Left ventricle myocardium inferior (tissue), 1 donor: ENCODE data around the gene MYCBPAP. TPM values are rescaled to one million over a fixed set of nuclear protein-coding genes. Genes with fewer than 3 reads are reported as not detected.
A peak's percentile ranks its signal among the peaks of the same experiment; 100 is the strongest.

Experiments
- DNase-seq: peaks from one replicate; pipeline ENCODE4 v3.0.0-alpha.2; 2020
- H3K27ac ChIP-seq: fragments of 200-600 bp; replicated peaks from 2 replicates; pipeline ENCODE4 v1.8.0; 2021
- H3K27me3 ChIP-seq: fragments of 200-600 bp; 2 replicates; pipeline ENCODE4 v1.8.0; 2021; ENCODE audit warnings: low read depth
- H3K36me3 ChIP-seq: fragments of 200-600 bp; 2 replicates; pipeline ENCODE4 v1.8.0; 2021
- H3K4me1 ChIP-seq: fragments of 200-600 bp; 2 replicates; pipeline ENCODE4 v1.8.0; 2021
- H3K4me3 ChIP-seq: fragments of 200-600 bp; 2 replicates; pipeline ENCODE4 v1.8.0; 2021; ENCODE audit warnings: mild to moderate bottlenecking, moderate library complexity
- H3K9me3 ChIP-seq: fragments of 200-600 bp; replicated peaks from 2 replicates; pipeline ENCODE4 v1.8.0; 2021
- CTCF ChIP-seq: fragments of 200-600 bp; IDR thresholded peaks from 2 replicates; pipeline ENCODE4 v1.8.0; 2021; ENCODE audit warnings: antibody characterized with exemption, mild to moderate bottlenecking, borderline replicate concordance
- intact Hi-C: fragments of 100-400 bp; cut with micrococcal nuclease; formaldehyde crosslinking; loops from one replicate; pipeline ENCODE4 v1.11.0; 2022
- total RNA-seq: library from RNA; stranded (reverse); fragmentation: NEBNext Ultra II Directional; extraction: Animal tissue kit (Norgen Biotek cat#: 25700); gene quantifications from one replicate; pipeline ENCODE4 v1.2.1, GENCODE V29; 2021
- donor health status: DM: no; HTN: yes; CAD: no; lungs with severe emphysema.

MYCBPAP gene
- total RNA-seq, 1 donor from 2014 or later = 0.82 TPM

- no peak for DNase-seq
- Histone ChIP-seq H3K9me3 (no peaks in the 10 kb centered on the region), H3K27ac (peak overlapping the region; percentile 62), H3K4me1 (peaks cover 31% of the 10 kb centered on the region), H3K27me3 (no peaks in the 10 kb centered on the region), H3K4me3 (no peak overlapping the region), H3K36me3 (no peaks in the 10 kb centered on the region)
- intact Hi-C loops = no loop called here
- TF ChIP-seq CTCF = no peak
Measured at GRCh38 chr17:50517504-50518383, 9.5 kb downstream of the MYCBPAP start.

DNA sequence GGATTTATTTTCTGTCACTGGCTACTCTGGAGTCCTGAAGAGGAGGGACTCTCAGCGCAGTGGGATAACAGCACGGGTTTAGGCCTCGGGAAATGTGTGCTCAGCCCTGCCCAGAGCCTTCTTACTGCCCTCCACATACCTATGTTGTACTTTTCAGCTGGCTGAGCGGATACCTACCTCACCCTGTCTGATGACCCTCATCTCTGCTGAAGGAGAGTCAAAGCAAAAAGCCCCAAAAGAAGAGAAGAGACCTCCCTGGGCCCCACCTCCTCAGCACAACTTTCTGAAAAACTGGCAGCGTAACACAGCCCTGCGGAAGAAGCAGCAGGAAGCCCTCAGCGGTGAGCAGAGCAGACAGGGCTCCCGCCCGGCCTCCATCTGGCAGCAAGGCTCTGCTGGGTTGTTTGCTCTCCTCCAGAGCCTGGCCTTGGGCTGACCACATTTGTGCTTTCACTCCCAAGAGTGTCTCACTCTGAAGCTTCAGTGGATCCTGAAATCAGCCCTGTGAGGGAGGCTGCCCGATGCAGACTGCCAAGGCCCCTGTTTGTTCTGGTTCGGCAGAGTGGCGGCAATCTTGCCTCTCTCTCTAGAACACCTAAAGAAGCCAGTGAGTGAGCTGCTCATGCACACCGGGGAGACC is 10.3 kb downstream of the MYCBPAP start:
- Histone ChIP-seq H3K9me3 (no peaks in the 10 kb centered on the region), H3K4me1 (peaks cover 31% of the 10 kb centered on the region), H3K4me3 (no peak overlapping the region), H3K27ac (peak overlapping the region; percentile 62), H3K27me3 (no peaks in the 10 kb centered on the region), H3K36me3 (no peaks in the 10 kb centered on the region)
- TF ChIP-seq CTCF = no peak
- no peak for DNase-seq
- intact Hi-C loops = no loop called here

DNA sequence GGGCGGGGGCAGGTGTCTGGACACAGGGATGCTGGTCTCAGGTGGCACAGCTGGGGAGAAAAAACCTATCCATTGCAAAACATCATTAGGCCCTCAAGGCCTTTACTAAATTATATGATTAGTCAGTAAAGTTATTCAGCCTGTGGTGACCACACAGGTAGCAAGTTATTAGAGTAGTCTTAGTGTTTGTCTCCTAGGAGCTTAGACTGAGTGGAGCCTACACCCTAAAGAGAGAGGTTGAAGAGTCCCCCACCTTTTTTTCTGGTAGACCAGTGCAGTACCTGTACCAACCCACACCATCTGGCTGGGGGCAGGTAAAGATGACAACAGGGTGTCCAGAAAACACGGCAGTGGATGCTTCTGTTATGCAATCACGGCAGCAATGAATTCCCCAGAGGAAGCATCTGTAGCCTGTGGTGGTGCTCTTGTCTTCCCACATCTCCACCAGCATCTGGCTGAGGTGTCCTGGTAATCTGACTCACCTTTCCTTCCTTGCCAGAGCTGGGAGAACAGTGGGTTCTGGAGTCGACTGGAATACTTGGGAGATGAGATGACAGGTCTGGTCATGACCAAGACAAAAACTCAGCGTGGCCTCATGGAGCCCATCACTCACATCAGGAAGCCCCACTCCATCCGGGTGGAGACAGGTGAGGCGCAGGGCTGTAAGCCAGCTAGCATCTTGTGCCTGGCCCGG is 11.0 kb downstream of the MYCBPAP start:
- no peaks in the 10 kb centered on the region for H3K27me3 ChIP-seq
- H3K27ac ChIP-seq = no peak overlapping the region
- intact Hi-C loops = no loop called here
- H3K4me1 ChIP-seq = peaks cover 31% of the 10 kb centered on the region
- H3K36me3 ChIP-seq = no peaks in the 10 kb centered on the region
- H3K4me3 ChIP-seq = no peak overlapping the region
- no peak for DNase-seq
- no peak for TF ChIP-seq CTCF
- H3K9me3 ChIP-seq = no peaks in the 10 kb centered on the region

DNA sequence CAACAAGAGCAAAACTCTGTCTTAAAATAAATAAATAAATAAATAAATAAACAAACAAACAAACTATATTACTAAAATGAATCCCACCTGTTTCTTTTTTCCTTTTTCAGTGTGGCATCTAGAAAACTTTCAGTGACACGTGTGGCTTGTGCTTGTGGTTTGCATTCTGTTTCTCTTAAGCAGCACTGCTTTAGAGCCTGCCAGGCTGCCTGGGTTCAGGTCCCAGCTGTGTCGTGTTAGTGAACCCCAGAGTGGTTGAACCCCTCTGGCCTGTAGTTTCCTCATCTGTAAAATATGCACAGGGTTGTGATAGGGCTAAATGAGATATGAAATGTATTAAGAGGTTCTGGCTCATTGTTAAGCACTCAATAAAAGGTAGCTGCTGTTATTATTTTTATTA is 12.2 kb downstream of the MYCBPAP start:
- intact Hi-C loops = no loop called here
- TF ChIP-seq CTCF = no peak

GRCh38 chr17:50521514-50521913 is 13.3 kb downstream of the MYCBPAP start:
- Histone ChIP-seq H3K4me3 (no peak overlapping the region), H3K9me3 (no peaks in the 10 kb centered on the region), H3K4me1 (peaks cover 9% of the 10 kb centered on the region), H3K27ac (no peak overlapping the region), H3K27me3 (no peaks in the 10 kb centered on the region), H3K36me3 (no peaks in the 10 kb centered on the region)
- intact Hi-C loops = no loop called here
- no peak for DNase-seq
- TF ChIP-seq CTCF = no peak

More for the DNA sequence above, 12.2 kb downstream of the MYCBPAP start:
- H3K27me3 ChIP-seq = no peaks in the 10 kb centered on the region
- DNase-seq = no peak
- H3K4me1 ChIP-seq = peaks cover 20% of the 10 kb centered on the region
- no peak overlapping the region for H3K27ac ChIP-seq
- H3K4me3 ChIP-seq = no peak overlapping the region
- H3K36me3 ChIP-seq = no peaks in the 10 kb centered on the region
- no peaks in the 10 kb centered on the region for H3K9me3 ChIP-seq
